GM19452 (cell line): Measurements from ENCODE around the gene VRK3.
"Not testable (repeated sequence)": the region's sequence is repeated elsewhere in the genome, so short reads cannot be mapped to it uniquely, and the experiment has no call there.

Experiments
- ATAC-seq: cut with Tn5 transposase; IDR thresholded peaks from one replicate; pipeline ENCODE4 v1.9.1; 2021; ENCODE audit not compliant: unreplicated experiment

VRK3 gene

GRCh38 chr19:49988433-49988832 is 36.7 kb downstream of the VRK3 start:
- ATAC-seq, result no peak

GRCh38 chr19:49988007-49988406 is 37.2 kb downstream of the VRK3 start:
- no peak for ATAC-seq

GRCh38 chr19:49987159-49987698 is 37.9 kb downstream of the VRK3 start:
- no peak for ATAC-seq

GRCh38 chr19:49986354-49986753 is 38.8 kb downstream of the VRK3 start:
- no peak for ATAC-seq

- no peak for ATAC-seq
Observed at GRCh38 chr19:49985871-49986270, 39.3 kb downstream of the VRK3 start.

- no peak for ATAC-seq
Observed at GRCh38 chr19:49984491-49984890, 40.7 kb downstream of the VRK3 start.

GRCh38 chr19:49983645-49984229 is 41.4 kb downstream of the VRK3 start:
- no peak for ATAC-seq

GRCh38 chr19:49981603-49982593 is 43.3 kb downstream of the VRK3 start:
- no peak for ATAC-seq

GRCh38 chr19:49978324-49978723 is 46.8 kb downstream of the VRK3 start:
- ATAC-seq, result no peak

GRCh38 chr19:49977881-49978280 is 47.3 kb downstream of the VRK3 start:
- ATAC-seq, result no peak

GRCh38 chr19:49977076-49977475 is 48.1 kb downstream of the VRK3 start:
- ATAC-seq, result no peak

GRCh38 chr19:49976496-49976895 is 48.7 kb downstream of the VRK3 start:
- no peak for ATAC-seq

GRCh38 chr19:49975051-49975450 is 50.1 kb downstream of the VRK3 start:
- ATAC-seq, result no peak

- ATAC-seq, result no peak
Observed at GRCh38 chr19:49973987-49974386, 51.2 kb downstream of the VRK3 start.

- no peak for ATAC-seq
Observed at GRCh38 chr19:49972841-49973240, 52.3 kb downstream of the VRK3 start.

- ATAC-seq, result no peak
Observed at GRCh38 chr19:49971991-49972411, 53.2 kb downstream of the VRK3 start.

GRCh38 chr19:49969355-49969754 is 55.8 kb downstream of the VRK3 start:
- not testable (repeated sequence) for ATAC-seq

GRCh38 chr19:49968279-49968922 is 56.8 kb downstream of the VRK3 start:
- ATAC-seq, result no peak

- not testable (repeated sequence) for ATAC-seq
Observed at GRCh38 chr19:49960980-49961379, 64.2 kb downstream of the VRK3 start, which contains the start of gene SIGLEC11. SIGLEC11 (minus strand) TSS chr19:49961172; CDS start chr19:49961081, 91 bp downstream.

GRCh38 chr19:49959892-49960291 is 65.3 kb downstream of the VRK3 start:
- ATAC-seq, result not testable (repeated sequence)

- ATAC-seq, result not testable (repeated sequence)
Observed at GRCh38 chr19:49958596-49958995, 66.6 kb downstream of the VRK3 start.
